Stimulated activated CD4-positive, alpha-beta T cell treated with anti-CD3 and anti-CD28 coated beads, Interleukin-15, amount 100 ng/mL, for 24 hours (primary cell): Measurements from ENCODE around the gene UCN.
"Not testable (repeated sequence)": the region's sequence is repeated elsewhere in the genome, so short reads cannot be mapped to it uniquely, and the experiment has no call there.

Source experiments
- DNase-seq: peaks from one replicate; pipeline ENCODE4 v3.0.0-alpha.2; 2020

Gene UCN

DNA sequence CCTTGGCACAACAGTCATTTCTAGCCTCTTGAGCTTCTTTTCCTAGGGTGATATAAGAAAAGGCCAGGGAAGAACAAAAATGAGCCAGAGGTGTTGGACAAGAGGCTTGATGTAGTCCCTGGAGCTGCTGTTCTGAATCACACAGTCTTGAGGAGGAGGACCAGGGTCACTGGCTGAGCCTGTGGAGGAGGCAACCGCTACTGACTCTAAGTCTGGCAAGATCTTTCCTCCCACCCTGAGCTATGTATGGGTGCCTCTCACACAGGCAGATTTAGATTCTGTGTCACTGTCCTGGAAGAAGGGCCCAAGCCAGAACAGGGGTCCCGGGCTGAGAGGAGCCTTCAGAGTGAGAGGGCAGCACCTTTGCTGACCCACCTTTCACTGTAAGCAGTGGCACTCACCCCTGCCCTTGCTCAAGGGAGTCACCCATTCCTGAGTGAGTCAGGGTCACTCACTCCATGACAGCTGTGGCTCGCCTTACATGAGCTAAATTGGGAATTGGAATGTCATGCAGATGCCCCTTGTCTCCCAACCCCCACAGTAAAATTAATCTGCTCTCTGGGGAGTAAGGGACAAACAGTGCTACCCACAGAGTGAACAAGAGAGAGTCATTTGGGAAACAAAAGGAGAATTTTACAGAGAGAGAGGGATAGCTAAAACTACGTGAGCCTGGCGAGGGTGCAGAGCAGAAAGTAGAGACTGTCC is 26.2 kb downstream of the UCN start, which contains the start of gene TRIM54:
Gene TRIM54 (plus strand): TSS at position 575 of the 705 bp plus-strand sequence. CDS start 303 bp downstream, outside the sequence.
- DNase-seq, result no peak

DNA sequence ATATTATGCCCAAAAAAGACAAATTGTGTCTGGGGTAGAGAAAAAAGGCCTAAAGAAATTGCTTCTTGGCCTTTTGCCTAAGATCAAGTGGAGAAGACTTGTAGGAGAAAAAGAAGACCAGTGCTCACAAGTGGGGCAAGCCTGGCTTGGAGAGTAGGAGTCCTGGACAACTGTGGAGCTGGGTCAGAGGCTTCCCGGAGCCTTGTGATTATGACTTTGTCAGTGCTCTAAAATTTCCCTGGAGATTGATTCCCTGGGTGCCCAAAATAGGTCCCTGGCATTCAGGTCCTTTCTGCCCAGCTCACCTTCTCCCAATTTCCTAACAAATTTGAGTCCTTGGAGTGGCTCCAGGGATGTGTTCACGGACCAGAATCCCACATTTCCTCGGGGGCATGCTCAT is 26.8 kb downstream of the UCN start:
- DNase-seq, result no peak

DNA sequence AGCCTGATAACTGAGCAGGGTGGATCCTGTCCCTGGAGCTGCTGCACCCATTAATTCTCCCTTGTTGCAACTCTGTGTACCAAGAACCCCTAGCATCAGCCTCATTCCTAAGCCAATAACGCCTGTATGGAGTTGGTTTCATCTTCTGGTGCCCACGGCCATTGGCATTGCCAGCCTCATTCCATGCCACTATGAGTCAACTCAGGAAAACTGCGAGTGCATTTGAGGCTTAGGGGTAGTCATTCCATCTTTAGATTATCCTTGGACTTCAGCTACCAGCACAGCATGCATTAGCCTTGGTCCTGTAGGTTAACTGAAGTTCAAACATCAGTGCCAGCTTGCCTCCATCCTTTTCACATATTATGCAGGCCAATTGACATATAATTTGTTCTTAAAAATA is 27.4 kb downstream of the UCN start:
- no peak for DNase-seq

DNA sequence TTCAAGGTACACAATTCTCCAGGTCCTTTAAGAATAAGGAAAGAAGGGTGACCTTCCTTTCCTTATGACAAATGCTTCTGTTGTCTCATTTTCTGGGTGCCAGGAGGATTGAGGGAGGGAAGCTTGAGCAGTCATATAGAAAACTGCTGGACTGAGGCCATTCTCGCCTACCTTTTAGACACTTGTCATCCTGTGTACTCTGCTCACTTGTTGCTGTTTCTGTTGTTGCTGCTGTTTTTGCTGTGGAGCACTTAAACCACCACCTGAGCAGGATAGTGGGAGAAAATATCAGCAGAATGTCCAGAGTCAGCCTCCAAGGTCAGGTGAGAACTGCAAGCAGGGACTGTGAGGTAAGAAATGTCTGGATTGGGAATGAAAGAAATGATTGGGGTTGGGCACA is 30.2 kb downstream of the UCN start:
- DNase-seq, result no peak

DNA sequence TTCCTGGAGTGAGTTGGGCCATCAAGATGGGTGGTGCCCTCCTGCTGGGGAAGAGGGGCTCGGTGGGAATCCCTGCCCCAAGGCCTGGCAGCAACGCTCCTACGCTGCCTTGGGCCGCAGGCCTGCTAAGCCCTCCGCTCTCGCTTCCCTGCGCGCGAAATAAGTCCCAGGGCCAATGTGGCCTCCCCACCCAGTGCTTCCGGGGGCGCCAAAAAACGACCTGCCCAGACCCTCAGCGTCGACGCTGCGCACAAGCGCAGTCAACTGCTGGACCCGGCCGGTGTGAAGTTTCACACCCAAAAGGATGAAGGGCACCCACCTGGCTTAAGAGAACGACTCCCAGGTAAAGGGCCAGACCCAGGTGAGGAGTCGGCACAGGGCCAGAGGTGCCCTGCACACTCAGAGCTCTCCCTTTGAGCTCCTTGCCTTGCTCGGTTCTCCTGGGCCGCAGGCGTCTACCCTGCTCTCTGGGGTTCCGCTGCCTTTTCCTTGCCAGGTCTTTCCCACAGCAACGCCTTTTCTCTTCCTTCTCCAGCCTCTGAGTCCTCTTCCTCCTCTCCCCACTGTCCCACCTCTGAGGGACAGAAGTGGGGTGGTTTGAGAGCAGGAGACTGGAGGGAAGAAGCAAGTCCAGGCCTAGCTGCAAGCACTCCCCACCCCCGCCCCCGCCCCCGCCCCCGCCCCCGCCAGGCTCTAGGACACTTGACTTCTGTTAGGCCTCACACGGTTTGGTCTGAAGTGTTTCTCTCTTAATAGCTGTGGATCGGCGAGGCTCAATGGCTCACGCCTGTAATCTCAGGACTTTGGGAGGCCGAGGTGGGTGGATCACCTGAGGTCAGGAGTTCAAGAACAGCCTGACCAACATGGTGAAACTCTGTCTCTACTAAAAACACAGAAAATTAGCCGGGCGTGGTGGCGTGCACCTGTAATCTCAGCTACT is 32.8 kb downstream of the UCN start, which contains the start of gene DNAJC5G:
Gene DNAJC5G (plus strand): TSS at position 223 of the 940 bp plus-strand sequence. CDS start 1,296 bp downstream, outside the sequence.
- no peak for DNase-seq

DNA sequence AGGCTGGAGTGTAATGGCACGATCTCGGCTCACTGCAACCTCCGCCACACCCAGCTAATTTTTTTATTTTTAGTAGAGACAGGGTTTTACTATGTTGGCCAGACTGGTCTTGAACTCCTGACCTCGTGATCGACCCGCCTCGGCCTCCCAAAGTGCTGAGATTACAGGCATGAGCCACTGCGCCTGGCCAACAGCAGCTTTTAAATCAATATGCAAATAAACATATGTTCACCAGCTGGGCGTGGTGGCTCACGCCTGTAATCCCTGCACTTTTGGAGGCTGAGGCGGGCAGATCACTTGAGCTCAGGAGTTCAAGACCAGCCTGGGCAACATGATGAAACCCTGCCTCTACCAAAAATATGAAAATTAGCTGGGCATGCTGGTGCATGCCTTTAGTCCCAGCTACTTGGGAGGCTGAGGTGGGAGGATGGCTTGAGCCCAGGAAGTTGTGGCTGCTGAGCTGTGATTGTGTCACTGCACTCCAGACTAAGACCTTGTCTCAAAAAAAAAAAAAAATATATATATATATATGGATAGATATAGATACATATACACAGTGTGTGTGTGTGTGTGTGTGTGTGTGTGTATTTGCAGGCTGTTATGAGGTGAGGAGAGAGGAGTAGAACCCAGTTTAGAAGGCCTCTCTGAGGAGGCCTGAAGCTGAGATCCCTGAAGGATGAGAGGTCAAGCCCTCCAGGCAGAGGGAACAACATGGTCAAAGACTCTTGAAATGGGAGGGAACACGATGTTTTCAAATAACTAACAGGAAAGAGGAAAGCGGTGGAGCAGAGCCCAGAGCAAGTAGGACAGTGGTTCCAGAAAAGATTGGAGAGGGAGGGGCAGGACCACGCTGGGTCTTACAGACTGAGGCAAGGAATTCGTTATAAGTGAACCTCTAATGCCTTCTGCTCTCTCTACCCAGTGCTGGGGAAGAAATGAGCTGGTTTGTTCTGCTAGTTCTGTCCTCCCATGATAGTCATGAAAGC is 35.4 kb downstream of the UCN start:
- DNase-seq, result not testable (repeated sequence)

DNA sequence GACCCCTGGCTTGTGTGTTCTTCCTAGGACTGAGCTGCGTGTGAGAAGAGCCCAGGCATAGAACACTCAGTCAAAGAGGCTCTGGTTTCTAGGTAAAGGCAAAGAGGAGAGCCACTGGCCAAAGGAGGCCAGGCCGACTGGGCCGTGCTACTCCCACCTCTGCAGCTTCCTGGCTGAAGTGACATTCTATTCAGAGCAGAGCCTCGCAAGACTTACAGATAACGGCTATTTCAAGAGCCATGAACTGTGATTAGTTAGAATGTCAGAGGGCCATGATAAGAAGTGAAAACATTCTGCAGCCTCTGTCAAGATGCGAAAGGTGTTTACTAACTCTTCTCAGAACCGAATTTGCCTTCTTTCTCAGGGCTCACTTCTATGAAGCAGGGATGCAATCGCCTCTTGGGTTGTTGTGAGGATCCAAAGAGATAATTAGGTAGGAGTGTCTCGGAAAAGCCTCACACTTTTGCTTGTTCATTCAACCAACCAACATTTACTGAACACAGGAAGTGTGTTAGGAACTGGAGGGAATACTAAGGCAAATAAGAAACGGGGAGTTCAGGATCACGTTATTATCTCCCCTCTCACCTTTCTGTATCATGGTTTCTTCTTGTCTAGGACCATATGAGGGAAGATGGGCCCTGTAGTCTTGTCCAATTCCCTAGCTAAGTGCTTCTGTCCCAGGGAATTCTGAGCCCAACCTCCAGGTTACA is 36.5 kb downstream of the UCN start:
- DNase-seq, result no peak

DNA sequence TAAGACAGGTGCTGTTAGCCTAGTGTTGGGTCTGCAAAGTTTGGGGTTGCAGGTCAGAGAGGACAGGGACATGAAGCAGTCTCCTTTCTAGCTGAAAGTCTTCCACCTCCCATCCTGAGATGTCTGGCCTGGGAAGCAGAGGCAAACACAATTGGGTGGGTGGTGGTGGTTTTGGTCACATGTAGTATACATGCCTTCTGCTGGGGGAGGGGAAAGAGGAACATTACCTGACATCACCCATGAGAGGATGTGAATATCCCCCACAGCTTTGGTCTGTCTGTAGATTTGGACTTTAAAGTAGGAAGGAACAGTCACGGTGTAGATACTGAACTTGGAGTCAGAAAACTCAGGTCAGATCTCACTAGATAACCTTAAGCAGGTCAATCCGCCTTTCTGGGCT is 37.6 kb downstream of the UCN start:
- no peak for DNase-seq

DNA sequence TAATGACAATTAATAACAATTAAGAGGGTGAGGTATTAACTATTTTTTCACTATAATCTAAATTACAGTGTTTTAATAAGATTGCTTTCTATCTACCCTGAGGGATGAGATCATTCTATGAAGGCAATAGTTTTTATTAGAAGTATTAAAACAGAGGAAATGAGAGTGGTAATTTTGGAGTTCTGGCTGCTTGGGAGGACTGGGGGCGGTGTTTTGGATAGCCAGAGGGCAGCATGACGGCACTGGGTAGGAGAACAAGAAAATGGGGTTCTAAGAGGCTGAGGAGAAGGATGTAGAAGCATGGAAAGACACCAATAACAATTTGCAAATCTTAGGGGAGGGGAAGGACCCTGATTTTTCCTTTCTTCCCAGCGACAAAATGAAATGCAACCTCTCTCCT is 38.1 kb downstream of the UCN start:
- no peak for DNase-seq

DNA sequence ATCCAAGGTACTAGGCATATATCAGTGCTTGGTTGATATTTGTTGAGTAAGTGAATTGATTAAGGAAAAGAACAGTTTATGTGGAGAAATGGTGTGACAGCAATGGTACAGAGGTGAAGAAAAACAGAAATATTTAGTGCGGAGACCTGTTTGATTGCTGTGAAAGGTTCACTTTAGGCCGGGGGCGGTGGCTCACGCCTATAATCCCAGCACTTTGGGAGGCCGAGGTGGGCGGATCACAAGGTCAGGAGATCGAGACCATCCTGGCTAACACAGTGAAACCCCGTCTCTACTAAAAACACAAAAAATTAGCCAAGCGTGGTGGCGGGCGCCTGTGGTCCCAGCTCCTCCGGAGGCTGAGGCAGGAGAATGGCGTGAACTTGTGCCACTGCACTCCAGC is 39.9 kb downstream of the UCN start:
- DNase-seq, result not testable (repeated sequence)

DNA sequence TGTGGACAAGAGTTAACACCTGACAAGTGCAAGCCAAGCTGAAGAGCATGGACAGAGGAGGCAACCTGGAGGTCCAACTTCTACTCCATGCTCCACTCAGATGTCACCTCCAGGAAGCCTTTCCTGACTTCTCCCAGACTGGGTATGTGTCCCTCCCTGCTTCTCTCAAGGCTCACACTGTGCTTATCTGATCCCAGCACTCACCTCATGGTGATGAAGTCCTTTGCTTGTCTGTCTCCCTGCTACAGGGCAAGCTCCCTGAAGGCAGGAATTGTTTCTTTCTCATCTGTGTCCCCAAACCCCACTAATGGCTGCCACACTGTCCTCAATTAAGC is 42.7 kb downstream of the UCN start:
- no peak for DNase-seq

DNA sequence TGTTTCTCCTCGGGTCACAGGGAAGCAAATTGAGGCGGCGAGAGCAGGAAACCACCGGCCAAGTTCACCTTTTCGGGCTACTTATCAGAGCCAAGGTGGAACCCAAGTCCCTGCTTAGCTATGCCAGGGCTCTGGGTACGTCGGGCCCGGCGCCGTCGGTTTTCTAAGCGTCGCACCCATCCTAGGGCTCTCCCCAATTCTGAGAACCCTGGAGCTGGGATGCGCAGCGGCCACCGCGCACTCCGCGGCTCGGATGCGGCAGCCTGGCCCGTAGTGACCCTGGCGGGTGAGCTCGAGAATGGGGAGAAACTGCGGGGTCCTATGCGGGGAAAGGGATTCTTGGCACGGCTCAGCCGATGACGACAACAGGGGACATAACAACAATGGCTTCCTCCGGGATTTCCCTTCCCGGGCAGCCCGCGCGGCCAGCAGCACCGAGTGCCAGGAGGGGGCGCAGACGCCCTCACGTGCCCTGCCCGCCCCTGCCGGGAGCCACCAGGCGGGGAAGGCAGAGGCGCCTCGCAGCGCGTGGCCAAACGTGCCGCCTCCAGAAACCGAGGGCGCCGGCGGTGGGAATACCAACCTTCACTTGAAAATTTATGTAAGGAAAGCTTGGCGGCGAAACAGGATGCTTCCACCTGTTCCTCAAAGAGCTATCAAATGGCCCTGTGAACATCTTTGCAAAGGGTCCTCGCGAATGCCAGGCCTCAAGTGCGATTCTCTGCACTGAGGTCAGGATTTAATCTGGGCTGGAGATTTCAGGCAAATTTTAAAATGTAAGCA is 43.3 kb downstream of the UCN start:
- DNase-seq, result peak; percentile 80

DNA sequence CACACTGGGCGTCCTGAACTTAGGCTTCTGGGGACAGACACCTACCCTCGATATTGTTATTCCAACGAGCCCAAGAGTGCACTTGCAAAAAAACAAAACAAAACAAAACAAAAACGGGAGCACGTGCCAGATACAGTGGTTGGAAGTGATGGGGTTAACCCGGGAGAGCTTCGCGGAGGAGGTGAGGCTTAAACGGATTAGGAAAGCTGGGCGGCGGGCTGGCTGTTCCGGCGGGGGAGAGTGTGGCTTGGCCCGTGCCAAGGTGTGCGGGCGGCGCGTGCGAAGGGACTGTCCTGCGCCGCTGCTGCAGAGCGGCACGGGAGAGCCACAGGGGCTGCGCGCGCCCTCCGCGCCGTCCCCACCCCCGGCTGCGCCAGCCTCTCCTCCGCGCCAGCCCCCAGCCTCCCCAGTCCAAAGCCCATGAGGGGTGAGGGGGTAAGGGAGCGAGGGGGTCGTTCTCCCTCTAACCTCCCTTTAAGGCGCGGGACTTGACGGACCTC is 43.9 kb downstream of the UCN start:
- peak; percentile 48 for DNase-seq

DNA sequence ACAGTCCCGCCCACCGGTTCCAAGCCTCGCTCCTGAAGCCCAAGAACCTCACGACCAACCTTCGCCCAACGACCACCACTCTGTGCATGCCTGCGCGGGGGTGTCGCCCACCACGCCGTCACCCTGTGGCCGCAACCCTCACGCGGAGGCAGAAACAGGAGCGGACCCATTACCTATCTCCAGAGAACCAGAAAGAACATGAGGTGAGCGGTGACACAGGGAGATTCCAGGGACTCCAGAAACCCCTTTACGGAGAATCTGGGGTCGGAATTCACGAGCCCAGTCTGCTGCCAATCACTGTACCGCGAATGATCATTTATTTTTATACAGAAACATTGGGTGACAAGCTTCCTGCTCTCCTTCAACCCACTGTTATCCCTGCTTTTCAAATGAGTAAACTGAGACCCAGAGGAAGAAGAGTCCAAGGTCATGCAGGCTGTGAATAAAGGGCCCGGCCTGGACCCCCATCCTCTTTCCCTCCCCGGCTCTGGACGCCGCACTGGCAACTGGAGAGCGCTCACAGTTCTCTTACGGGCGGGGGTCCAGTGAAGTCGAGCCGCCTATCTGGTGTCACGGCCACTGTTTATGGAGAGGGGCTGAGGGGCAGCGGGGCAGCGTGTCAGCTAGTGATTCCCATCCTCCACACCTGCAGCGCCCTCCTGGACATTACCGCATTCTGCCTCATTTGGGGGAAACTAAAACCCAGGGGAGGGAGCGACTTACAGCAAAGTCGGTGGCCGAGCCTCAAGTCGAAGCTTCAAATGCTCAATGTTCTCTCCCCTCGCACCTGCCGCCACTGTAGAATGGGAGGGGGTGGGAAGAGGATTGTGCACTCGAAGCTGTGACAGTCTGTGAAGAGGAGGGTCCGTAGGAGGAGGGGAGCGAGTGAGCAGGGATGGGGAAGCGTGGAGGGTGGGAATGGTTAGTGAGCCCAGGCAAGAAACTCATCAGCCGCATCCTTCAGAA is 44.7 kb downstream of the UCN start:
- no peak for DNase-seq

DNA sequence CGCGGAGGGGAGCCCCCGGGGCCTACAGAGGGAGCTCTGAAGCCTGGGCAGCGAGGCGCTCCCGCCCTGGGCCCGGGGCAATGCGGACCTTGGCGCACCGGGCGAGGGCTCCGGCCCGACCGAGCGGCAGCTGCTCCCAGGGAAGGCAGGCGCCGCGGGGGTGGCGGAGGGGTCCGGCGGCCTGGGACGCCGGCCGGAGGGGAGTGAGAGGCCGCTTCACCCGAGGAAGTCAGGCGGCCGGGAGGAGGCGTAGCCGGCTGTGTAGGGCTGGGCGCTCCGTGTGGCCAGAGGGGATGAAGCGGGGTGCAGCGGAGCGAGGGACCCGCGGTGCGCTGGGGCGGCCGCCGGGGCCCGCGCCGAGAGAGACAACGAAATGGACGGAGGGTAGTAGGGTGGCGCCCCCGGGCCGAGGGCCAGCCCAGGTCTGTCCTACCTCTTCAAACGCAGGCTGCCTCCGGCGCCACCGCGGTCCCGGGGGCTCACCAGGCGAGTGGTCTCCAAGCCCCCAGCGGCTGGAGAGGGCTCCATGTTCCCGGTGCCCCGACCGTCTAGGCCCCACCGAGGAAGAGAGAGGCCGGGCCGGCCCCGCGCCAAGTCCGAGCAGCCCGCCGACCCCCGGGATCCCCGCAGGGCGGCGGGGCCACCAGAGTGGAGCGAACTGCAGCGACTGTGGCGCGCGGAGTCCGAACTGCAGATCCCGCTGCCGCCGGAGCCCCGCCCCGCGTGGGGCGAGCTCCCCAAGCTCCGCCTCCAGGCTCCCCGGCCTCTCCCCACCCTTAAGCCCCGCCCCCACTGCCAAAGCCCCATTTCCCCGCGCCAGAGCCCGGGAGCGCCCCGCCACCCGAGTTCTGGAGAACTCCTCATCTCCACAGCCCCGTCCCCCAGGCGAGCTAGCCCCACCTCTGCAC is 45.6 kb downstream of the UCN start, which contains the start of gene SLC30A3:
Gene SLC30A3 (minus strand): TSS at position 669 of the 908 bp plus-strand sequence. CDS start 141 bp downstream, at position 528.
- peak; percentile 88 for DNase-seq

DNA sequence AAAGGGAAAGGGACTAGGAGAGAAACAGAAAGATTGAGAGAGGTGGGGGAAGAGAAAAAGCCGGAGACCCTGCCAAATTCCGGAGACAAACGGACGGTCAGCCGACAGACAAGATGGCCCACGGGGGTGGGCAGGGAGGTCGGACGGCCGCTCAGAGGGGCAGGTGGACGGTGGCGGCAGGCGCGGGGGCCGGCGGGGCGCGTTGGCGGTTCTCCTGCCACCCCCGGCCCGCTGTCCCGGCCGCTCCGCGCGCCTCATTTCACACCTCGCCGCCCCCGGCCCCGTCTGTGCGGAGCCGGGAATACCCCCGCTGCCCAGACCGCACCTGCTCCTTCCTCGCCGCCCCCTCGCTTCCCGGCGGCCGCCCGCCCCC is 46.3 kb downstream of the UCN start:
- no peak for DNase-seq

DNA sequence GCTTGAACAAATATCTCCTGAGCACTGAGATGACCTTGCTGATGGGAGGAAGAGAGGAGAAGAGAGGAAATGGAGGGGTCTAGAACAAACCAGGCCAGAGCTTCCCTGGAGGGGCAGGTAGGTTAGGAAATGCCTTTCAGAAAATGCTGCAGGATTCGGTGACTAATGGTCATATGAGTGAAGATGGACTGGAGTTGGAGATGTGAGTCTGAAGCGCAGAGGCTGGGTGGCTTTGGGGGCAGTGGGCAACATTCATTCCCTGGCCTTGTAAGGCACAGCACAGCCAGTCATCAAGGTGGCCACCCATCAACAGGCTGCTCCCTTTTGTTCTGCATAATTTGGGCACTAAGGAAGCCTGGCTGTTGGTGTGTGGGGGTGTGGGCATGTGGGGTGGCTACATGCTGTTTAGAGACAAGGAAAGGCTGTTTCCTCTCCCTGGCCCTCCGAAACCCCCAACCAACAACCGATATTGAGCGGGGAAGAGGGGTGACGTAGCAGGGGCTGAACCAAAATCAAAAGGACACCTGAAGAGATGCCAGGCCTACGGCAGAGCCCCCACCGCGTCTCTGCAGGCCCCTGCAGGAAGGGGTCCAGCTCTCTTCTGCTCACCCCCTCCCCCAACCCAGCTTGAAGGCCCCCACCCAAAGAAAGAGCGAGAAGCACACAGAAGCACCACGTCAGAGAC is 46.9 kb downstream of the UCN start:
- no peak for DNase-seq

DNA sequence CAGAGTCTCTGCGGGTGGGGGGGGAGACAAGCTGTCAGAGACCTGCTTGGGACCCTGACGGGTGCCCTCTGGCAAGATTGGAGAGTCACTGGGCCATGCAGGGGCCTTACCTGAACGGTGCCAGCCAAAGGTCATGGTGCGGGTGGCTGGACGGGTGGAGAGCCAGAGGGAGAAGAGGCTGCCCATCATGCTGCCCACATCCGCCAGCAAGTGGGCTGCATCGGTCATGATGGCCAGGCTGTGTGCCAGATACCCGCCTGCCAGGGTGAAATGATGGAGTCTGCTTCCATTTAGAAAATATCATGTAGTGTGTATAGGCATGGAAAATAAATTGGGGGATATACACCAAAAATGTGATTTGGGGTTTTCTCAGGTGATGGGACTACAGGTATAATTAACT is 50.2 kb downstream of the UCN start:
- no peak for DNase-seq
